MM.1S (cell line): ENCODE measurements around the gene GPX6.

ENCODE experiments used
- DNase-seq: peaks from one replicate; pipeline ENCODE4 v3.0.0-alpha.2; 2015
- H2AFZ ChIP-seq: fragments of 300-600 bp; sonication (generic); 2 replicates; pipeline ENCODE4 v1.6.0; 2016; ENCODE audit warnings: antibody characterized with exemption, low read length
- H3F3A ChIP-seq: fragments of 300-600 bp; sonication (generic); 2 replicates; pipeline ENCODE4 v1.6.1; 2016; ENCODE audit warnings: mild to moderate bottlenecking, antibody characterized with exemption, low read length, moderate library complexity, mixed read lengths; ENCODE audit not compliant: insufficient read depth
- H3K27ac ChIP-seq: fragments of 300-600 bp; sonication (generic); 2 replicates; pipeline ENCODE4 v1.5.1; 2016; ENCODE audit warnings: mild to moderate bottlenecking, low read length
- H3K27me3 ChIP-seq: fragments of 300-600 bp; sonication (generic); replicated peaks from 2 replicates; pipeline ENCODE4 v1.6.0; 2016; ENCODE audit warnings: low read length; ENCODE audit not compliant: insufficient read depth
- H3K36me3 ChIP-seq: fragments of 300-600 bp; sonication (generic); replicated peaks from 2 replicates; pipeline ENCODE4 v1.6.1; 2016; ENCODE audit warnings: mild to moderate bottlenecking, low read length, mixed read lengths; ENCODE audit not compliant: insufficient read depth
- H3K4me1 ChIP-seq: fragments of 300-600 bp; sonication (generic); 2 replicates; pipeline ENCODE4 v1.6.1; 2016; ENCODE audit warnings: low read length, mixed read lengths
- H3K4me2 ChIP-seq: fragments of 300-600 bp; sonication (generic); 2 replicates; pipeline ENCODE4 v1.6.0; 2016; ENCODE audit warnings: low read depth, low read length
- H3K4me3 ChIP-seq: fragments of 300-600 bp; sonication (generic); 2 replicates; pipeline ENCODE4 v1.5.1; 2016; ENCODE audit warnings: low read length, mixed read lengths
- H3K79me2 ChIP-seq: fragments of 300-600 bp; sonication (generic); 2 replicates; pipeline ENCODE4 v1.6.1; 2016; ENCODE audit warnings: mixed run types, low read length, mixed read lengths
- H3K9ac ChIP-seq: fragments of 300-600 bp; sonication (generic); 2 replicates; pipeline ENCODE4 v1.6.1; 2016; ENCODE audit warnings: low read length, mixed read lengths
- H3K9me2 ChIP-seq: fragments of 300-600 bp; sonication (generic); replicated peaks from 2 replicates; pipeline ENCODE4 v1.6.1; 2016; ENCODE audit warnings: mild to moderate bottlenecking, low read length, mixed read lengths; ENCODE audit not compliant: insufficient read depth
- H3K9me3 ChIP-seq: fragments of 300-600 bp; sonication (generic); replicated peaks from 2 replicates; pipeline ENCODE4 v1.6.1; 2016; ENCODE audit warnings: mild to moderate bottlenecking, low read length, mixed read lengths; ENCODE audit not compliant: insufficient read depth
- H4K20me1 ChIP-seq: fragments of 300-600 bp; sonication (generic); 2 replicates; pipeline ENCODE4 v1.6.1; 2016; ENCODE audit warnings: mild to moderate bottlenecking, low read length, moderate library complexity, mixed read lengths; ENCODE audit not compliant: insufficient read depth
- EZH2 ChIP-seq: fragments of 300-600 bp; sonication (generic); optimal IDR thresholded peaks from 2 replicates; pipeline ENCODE3; 2017; ENCODE audit warnings: low read depth, mild to moderate bottlenecking, antibody characterized with exemption, low read length, mixed read lengths
- EZH2phosphoT487 ChIP-seq: fragments of 300-600 bp; sonication (generic); IDR thresholded peaks from 2 replicates; pipeline ENCODE4 v1.6.1; 2018; ENCODE audit warnings: antibody characterized with exemption, low read length
- TF ChIP-seq, protein P1 (sequence below): fragments of 300-600 bp; sonication (generic); IDR thresholded peaks from 2 replicates; pipeline ENCODE4 v1.5.1; 2016; ENCODE audit warnings: antibody characterized with exemption, low read length, mixed read lengths

GPX6 gene

DNA sequence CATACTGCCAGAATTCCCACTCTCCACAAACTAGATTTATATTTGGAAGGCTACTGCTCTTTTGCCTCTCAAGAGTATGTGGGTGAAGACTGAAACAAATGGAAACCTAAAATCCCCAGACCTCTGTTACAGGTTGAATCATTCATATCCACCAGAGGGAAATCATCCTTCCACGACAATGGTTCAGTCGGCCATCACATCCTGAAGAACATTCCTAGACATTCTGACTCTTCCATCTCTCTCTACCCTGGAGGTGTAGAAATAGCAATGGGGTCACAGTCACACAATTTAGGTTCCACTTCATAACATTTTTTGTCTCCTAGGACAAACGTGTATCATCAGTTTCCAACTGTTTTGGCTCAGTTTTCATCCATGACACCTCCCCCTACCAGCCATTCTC is 18.7 kb upstream of the GPX6 start:
- Histone ChIP-seq H4K20me1 (no peaks in the 10 kb centered on the region), H3K9me2 (no peaks in the 10 kb centered on the region), H3K4me1 (no peaks in the 10 kb centered on the region), H2AFZ (no peak overlapping the region), H3K36me3 (no peaks in the 10 kb centered on the region), H3K79me2 (no peaks in the 10 kb centered on the region), H3K9ac (no peak overlapping the region), H3K9me3 (no peaks in the 10 kb centered on the region), H3K4me2 (no peak overlapping the region), H3K27ac (no peak overlapping the region), H3F3A (no peaks in the 10 kb centered on the region), H3K4me3 (no peak overlapping the region), H3K27me3 (no peaks in the 10 kb centered on the region)
- DNase-seq = no peak
- TF ChIP-seq EZH2phosphoT487 (no peak), EZH2 (no peak)
- TF ChIP-seq, protein P1, sequence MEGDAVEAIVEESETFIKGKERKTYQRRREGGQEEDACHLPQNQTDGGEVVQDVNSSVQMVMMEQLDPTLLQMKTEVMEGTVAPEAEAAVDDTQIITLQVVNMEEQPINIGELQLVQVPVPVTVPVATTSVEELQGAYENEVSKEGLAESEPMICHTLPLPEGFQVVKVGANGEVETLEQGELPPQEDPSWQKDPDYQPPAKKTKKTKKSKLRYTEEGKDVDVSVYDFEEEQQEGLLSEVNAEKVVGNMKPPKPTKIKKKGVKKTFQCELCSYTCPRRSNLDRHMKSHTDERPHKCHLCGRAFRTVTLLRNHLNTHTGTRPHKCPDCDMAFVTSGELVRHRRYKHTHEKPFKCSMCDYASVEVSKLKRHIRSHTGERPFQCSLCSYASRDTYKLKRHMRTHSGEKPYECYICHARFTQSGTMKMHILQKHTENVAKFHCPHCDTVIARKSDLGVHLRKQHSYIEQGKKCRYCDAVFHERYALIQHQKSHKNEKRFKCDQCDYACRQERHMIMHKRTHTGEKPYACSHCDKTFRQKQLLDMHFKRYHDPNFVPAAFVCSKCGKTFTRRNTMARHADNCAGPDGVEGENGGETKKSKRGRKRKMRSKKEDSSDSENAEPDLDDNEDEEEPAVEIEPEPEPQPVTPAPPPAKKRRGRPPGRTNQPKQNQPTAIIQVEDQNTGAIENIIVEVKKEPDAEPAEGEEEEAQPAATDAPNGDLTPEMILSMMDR = no peak

DNA sequence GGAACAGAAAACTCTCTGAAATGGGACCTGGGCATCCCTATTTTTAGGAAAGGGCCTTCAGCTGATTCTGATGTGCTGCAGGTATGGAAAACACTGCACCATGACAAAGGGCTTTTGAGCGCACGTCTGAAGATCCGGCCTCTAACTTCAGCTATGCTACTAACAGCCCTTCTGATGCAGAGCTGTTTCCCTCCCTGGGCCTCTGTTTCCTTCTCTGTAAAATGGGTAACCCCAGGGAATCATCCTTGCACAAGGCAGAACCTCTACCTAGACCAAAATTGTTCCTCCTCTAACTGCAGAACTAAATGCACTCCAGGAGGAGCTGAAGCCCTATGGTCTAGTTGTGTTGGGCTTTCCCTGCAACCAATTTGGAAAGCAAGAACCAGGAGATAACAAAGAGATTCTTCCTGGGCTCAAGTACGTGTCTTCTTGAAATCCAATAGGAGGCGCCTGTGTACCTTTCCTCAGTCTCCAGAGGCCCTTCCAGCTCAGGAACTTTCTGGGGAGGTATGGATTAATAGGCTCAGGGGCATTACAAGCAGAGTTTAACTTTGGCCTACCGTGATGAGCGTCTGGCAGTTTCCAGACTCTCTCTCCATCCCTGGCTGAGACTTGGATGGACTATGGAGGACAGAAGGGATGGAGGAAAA is 16.0 kb upstream of the GPX6 start:
- H3K9ac ChIP-seq = no peak overlapping the region
- H3K9me3 ChIP-seq = no peaks in the 10 kb centered on the region
- H3K36me3 ChIP-seq = no peaks in the 10 kb centered on the region
- no peak overlapping the region for H3K27ac ChIP-seq
- no peak overlapping the region for H3K4me2 ChIP-seq
- no peak for DNase-seq
- no peaks in the 10 kb centered on the region for H3K9me2 ChIP-seq
- H3K4me1 ChIP-seq = no peaks in the 10 kb centered on the region
- TF ChIP-seq EZH2 = no peak
- no peak for TF ChIP-seq EZH2phosphoT487
- TF ChIP-seq, protein P1 = no peak
- H3K79me2 ChIP-seq = no peaks in the 10 kb centered on the region
- no peaks in the 10 kb centered on the region for H3K27me3 ChIP-seq
- H2AFZ ChIP-seq = no peak overlapping the region
- no peaks in the 10 kb centered on the region for H3F3A ChIP-seq
- no peak overlapping the region for H3K4me3 ChIP-seq
- H4K20me1 ChIP-seq = no peaks in the 10 kb centered on the region

DNA sequence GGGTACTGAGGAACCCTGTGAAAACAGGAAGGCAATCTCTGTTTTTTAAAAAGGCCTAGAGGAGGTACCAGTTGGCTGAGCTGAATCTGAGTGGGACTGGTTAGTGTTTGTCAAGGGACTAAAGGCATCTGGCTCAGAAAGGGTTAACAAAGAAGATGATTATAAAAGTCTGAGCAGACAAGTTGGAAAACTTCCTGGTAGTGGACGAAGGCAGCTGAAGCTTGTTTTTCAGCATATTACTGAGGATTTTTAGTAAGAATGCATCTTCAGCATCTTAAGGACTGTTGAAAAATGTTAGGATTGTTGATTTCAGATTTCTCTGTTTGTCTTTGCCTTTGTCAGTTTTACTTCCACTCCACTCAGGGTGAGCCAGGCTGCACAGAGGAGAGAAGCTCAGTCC is 15.2 kb upstream of the GPX6 start:
- H3K9me3 ChIP-seq = no peaks in the 10 kb centered on the region
- no peak overlapping the region for H3K4me2 ChIP-seq
- H3K27ac ChIP-seq = no peak overlapping the region
- H3K79me2 ChIP-seq = no peaks in the 10 kb centered on the region
- H3K9me2 ChIP-seq = no peaks in the 10 kb centered on the region
- H2AFZ ChIP-seq = no peak overlapping the region
- H3K9ac ChIP-seq = no peak overlapping the region
- H3K27me3 ChIP-seq = no peaks in the 10 kb centered on the region
- H3K4me1 ChIP-seq = no peaks in the 10 kb centered on the region
- no peak for DNase-seq
- H3F3A ChIP-seq = no peaks in the 10 kb centered on the region
- H4K20me1 ChIP-seq = no peaks in the 10 kb centered on the region
- no peak overlapping the region for H3K4me3 ChIP-seq
- TF ChIP-seq, protein P1 = no peak
- no peak for TF ChIP-seq EZH2phosphoT487
- no peak for TF ChIP-seq EZH2
- H3K36me3 ChIP-seq = no peaks in the 10 kb centered on the region
